ENCODE measurements around the gene TJP3. TPM values are rescaled to one million over a fixed set of nuclear protein-coding genes. Genes with fewer than 3 reads are reported as not detected.

The TJP3 gene
- total and polyA plus RNA-seq, 4 donors, result 18.4 to 57.8 (median 49.6) TPM

DNA sequence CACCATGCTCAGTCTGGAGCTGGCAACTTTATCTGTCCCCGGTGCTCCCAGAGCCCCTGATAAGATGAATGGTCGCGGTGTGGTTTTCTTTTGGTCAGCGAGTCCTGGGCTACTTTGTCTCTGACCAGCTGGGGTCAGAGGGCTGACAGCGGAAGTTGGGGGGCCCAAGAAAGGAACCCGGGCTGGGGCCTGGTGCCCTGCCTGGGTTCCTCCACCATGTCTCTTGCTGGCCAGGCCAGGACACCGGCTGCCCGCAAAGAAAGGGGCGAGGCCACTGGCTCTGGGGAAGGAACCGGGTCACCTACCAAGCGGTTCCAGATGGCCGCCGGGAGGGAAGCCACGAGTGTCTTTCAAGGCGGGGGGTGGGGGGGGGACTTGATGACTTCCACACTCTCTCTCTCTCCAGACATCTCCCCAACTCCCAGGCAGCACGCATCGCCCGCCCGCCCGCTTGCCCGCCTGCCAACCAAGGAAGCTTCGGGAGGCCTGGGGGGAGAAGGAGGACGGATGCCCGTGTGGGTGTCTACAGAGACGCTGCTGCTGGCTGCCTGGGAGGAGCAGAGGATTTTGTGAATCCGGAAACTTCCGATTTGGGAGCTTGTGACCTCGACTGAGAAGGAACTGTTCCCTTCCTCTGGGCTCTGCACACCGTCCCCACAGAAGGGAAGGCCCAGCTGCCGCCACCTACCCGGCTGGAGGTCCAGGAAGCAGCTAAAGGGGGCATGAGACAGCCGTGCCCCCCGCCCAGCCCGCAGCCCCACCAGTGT, 9.0 kb upstream of the TJP3 start:
- ATAC-seq (ENCODE audit: insufficient read depth, low FRiP score), result peak; percentile 43
- H3K27ac ChIP-seq (ENCODE audit: low read depth in 1 of 2, low read length in 1 of 2), result peak overlapping the region; percentile 78 to 82
- peaks cover 0 to 6% (median 0%) of the 10 kb centered on the region in 4 donors for H3K36me3 ChIP-seq (ENCODE audit: control insufficient read depth in 4 of 4, insufficient read depth in 4 of 4, low read length in 4 of 4)

GRCh38 chr19:3699741-3700241, 8.4 kb upstream of the TJP3 start:
- H3K27ac ChIP-seq (ENCODE audit: low read depth in 1 of 2, low read length in 1 of 2), result peak overlapping the region; percentile 78 to 82
- H3K36me3 ChIP-seq (ENCODE audit: control insufficient read depth in 4 of 4, insufficient read depth in 4 of 4, low read length in 4 of 4), result peaks cover 0 to 6% (median 0%) of the 10 kb centered on the region in 4 donors
- peak overlapping the region; percentile 72 for H3K4me3 ChIP-seq
- H3K27me3 ChIP-seq (ENCODE audit: control insufficient read depth in 3 of 3, insufficient read depth in 3 of 3, low read length in 2 of 3), result no peaks in the 10 kb centered on the region
- H3K4me1 ChIP-seq (ENCODE audit: control insufficient read depth in 5 of 5, insufficient read depth in 5 of 5, low read length in 5 of 5), result peaks cover 0 to 10% (median 0%) of the 10 kb centered on the region in 5 donors
- TF ChIP-seq, protein P1, sequence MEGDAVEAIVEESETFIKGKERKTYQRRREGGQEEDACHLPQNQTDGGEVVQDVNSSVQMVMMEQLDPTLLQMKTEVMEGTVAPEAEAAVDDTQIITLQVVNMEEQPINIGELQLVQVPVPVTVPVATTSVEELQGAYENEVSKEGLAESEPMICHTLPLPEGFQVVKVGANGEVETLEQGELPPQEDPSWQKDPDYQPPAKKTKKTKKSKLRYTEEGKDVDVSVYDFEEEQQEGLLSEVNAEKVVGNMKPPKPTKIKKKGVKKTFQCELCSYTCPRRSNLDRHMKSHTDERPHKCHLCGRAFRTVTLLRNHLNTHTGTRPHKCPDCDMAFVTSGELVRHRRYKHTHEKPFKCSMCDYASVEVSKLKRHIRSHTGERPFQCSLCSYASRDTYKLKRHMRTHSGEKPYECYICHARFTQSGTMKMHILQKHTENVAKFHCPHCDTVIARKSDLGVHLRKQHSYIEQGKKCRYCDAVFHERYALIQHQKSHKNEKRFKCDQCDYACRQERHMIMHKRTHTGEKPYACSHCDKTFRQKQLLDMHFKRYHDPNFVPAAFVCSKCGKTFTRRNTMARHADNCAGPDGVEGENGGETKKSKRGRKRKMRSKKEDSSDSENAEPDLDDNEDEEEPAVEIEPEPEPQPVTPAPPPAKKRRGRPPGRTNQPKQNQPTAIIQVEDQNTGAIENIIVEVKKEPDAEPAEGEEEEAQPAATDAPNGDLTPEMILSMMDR (IDR thresholded peaks at IDR 0.05; ENCODE audit: control extremely low read depth, extremely low read depth), result no peak
- DNase-seq (no peak), ATAC-seq (ENCODE audit: insufficient read depth, low FRiP score) (no peak)
- peak overlapping the region in 1 of 2 donors; percentile 74 for H3K9ac ChIP-seq (ENCODE audit: insufficient read depth in 1 of 2, low read length in 2 of 2)
- no peaks in the 10 kb centered on the region for H3K9me3 ChIP-seq (ENCODE audit: control insufficient read depth in 4 of 4, insufficient read depth in 3 of 4, low read length in 3 of 4)
- WGBS, 2 donors, result 0% methylated on average over 27 to 43 of the region's 43 CpGs

More for the DNA sequence above, 9.0 kb upstream of the TJP3 start:
- Histone ChIP-seq H3K9ac (ENCODE audit: insufficient read depth in 1 of 2, low read length in 2 of 2) (peak overlapping the region in 1 of 2 donors; percentile 74), H3K4me1 (ENCODE audit: control insufficient read depth in 5 of 5, insufficient read depth in 5 of 5, low read length in 5 of 5) (peaks cover 0 to 10% (median 0%) of the 10 kb centered on the region in 5 donors), H3K9me3 (ENCODE audit: control insufficient read depth in 4 of 4, insufficient read depth in 3 of 4, low read length in 3 of 4) (no peaks in the 10 kb centered on the region), H3K27me3 (ENCODE audit: control insufficient read depth in 3 of 3, insufficient read depth in 3 of 3, low read length in 2 of 3) (no peaks in the 10 kb centered on the region), H3K4me3 (peak overlapping the region; percentile 72)
- 5 to 12% methylated on average over 29 to 34 of the region's 34 CpGs for WGBS, 2 donors
- TF ChIP-seq, protein P1 (IDR thresholded peaks at IDR 0.05; ENCODE audit: control extremely low read depth, extremely low read depth), result no peak
- peak; percentile 64 to 77 (median 69) for DNase-seq

DNA sequence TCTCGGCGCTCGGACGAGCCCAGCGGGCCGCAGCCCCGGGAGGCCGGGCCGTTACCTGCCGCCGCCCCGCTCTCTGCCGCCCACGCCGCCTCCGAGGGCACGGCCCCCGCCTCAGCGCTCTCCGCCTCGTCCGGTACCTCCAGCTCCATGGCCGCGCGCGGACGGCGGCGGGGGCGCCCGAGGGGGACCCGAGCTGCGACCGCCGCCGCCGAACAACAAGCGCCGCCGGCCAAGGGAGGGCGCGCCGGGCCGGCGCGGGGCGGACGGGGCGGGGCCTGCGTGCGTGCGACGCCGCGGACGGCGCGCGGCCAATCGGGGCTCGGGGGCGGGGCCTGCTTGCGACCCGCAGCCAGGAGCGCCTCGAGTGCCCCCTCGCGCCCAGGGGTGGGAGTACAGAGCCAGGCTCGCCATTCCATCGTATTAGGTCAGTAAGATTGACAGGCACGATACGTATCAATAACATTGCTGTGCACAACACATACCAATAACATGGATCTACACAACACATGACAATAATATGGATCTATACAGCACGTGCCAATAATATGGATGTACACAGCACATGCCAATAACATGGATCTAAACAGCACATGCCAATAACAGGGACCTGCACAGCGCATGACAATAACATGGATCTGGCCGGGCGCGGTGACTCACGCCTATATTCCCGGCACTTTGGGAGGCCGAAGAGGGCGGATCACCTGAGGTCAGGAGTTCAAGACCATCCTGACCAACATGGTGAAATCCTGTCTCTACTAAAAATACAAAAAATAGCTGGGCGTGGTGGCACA, 7.7 kb upstream of the TJP3 start, which contains the start of gene PIP5K1C:
Gene PIP5K1C (minus strand): TSS at position 227 of the 791 bp plus-strand sequence. CDS start 78 bp downstream, at position 149.
- 3 to 5% methylated on average over 54 to 82 of the region's 82 CpGs for WGBS, 2 donors
- ATAC-seq (ENCODE audit: insufficient read depth, low FRiP score), result peak; percentile 100

More for the DNA sequence above, 7.7 kb upstream of the TJP3 start, which contains the start of gene PIP5K1C:
- DNase-seq, result peak; percentile 84 to 92 (median 90)
- H3K36me3 ChIP-seq (ENCODE audit: control insufficient read depth in 4 of 4, insufficient read depth in 4 of 4, low read length in 4 of 4), result peaks cover 0 to 3% (median 0%) of the 10 kb centered on the region in 4 donors
- H3K9ac ChIP-seq (ENCODE audit: insufficient read depth in 1 of 2, low read length in 2 of 2), result peak within 1 kb of the TSS in 1 of 2 donors; percentile 74
- no peaks in the 10 kb centered on the region for H3K27me3 ChIP-seq (ENCODE audit: control insufficient read depth in 3 of 3, insufficient read depth in 3 of 3, low read length in 2 of 3)
- peaks cover 0 to 8% (median 0%) of the 10 kb centered on the region in 5 donors for H3K4me1 ChIP-seq (ENCODE audit: control insufficient read depth in 5 of 5, insufficient read depth in 5 of 5, low read length in 5 of 5)
- no peaks in the 10 kb centered on the region for H3K9me3 ChIP-seq (ENCODE audit: control insufficient read depth in 4 of 4, insufficient read depth in 3 of 4, low read length in 3 of 4)
- TF ChIP-seq, protein P1 (IDR thresholded peaks at IDR 0.05; ENCODE audit: control extremely low read depth, extremely low read depth), result peak; percentile 81
- peak within 1 kb of the TSS; percentile 72 for H3K4me3 ChIP-seq
- H3K27ac ChIP-seq (ENCODE audit: low read depth in 1 of 2, low read length in 1 of 2), result peak within 1 kb of the TSS; percentile 78 to 82

Data from lung (tissue), 12 donors.